ENCODE results near the gene YJU2.

Gene YJU2

GRCh38 chr19:4305257-4305612 lies 58.4 kb downstream of the YJU2 start:
- Histone ChIP-seq H2AFZ (ENCODE audit: low read depth) (no peak overlapping the region), H3K9ac (no peak overlapping the region), H3K4me2 (no peak overlapping the region), H3K27me3 (ENCODE audit: insufficient read depth, low read depth) (no peaks in the 10 kb centered on the region; the same call in 1 of the 2 replicates), H3K4me1 (ENCODE audit: low read depth, poor library complexity, severe bottlenecking) (no peaks in the 10 kb centered on the region), H3K4me3 (IDR thresholded peaks at IDR 0.05; ENCODE audit: insufficient read depth, low read depth, low read length) (no peak overlapping the region), H3K27ac (no peak overlapping the region), H4K20me1 (ENCODE audit: insufficient read depth) (no peaks in the 10 kb centered on the region), H3K79me2 (ENCODE audit: insufficient read depth, low read depth) (no peaks in the 10 kb centered on the region), H3K36me3 (ENCODE audit: insufficient read depth) (no peaks in the 10 kb centered on the region)
- TF ChIP-seq CTCF (conservative IDR thresholded peaks at IDR 0.05; ENCODE audit: low read depth, low read length), result no peak

GRCh38 chr19:4305659-4306058 lies 58.8 kb downstream of the YJU2 start:
- Histone ChIP-seq H3K4me3 (IDR thresholded peaks at IDR 0.05; ENCODE audit: insufficient read depth, low read depth, low read length) (no peak overlapping the region), H3K4me1 (ENCODE audit: low read depth, poor library complexity, severe bottlenecking) (no peaks in the 10 kb centered on the region), H3K27me3 (ENCODE audit: insufficient read depth, low read depth) (no peaks in the 10 kb centered on the region; the same call in 1 of the 2 replicates)

GRCh38 chr19:4310247-4311121 lies 63.6 kb downstream of the YJU2 start:
- Histone ChIP-seq H4K20me1 (ENCODE audit: insufficient read depth) (no peaks in the 10 kb centered on the region), H3K4me3 (IDR thresholded peaks at IDR 0.05; ENCODE audit: insufficient read depth, low read depth, low read length) (no peak overlapping the region), H3K27me3 (ENCODE audit: insufficient read depth, low read depth) (no peaks in the 10 kb centered on the region; the same call in 1 of the 2 replicates), H3K9ac (no peak overlapping the region), H3K4me2 (no peak overlapping the region), H3K79me2 (ENCODE audit: insufficient read depth, low read depth) (no peaks in the 10 kb centered on the region), H3K4me1 (ENCODE audit: low read depth, poor library complexity, severe bottlenecking) (no peaks in the 10 kb centered on the region), H2AFZ (ENCODE audit: low read depth) (no peak overlapping the region), H3K27ac (no peak overlapping the region), H3K36me3 (ENCODE audit: insufficient read depth) (no peaks in the 10 kb centered on the region)
- TF ChIP-seq CTCF (conservative IDR thresholded peaks at IDR 0.05; ENCODE audit: low read depth, low read length), result no peak

More at GRCh38 chr19:4305659-4306058, 58.8 kb downstream of the YJU2 start:
- Histone ChIP-seq H3K79me2 (ENCODE audit: insufficient read depth, low read depth) (no peaks in the 10 kb centered on the region), H4K20me1 (ENCODE audit: insufficient read depth) (no peaks in the 10 kb centered on the region), H2AFZ (ENCODE audit: low read depth) (no peak overlapping the region), H3K4me2 (no peak overlapping the region), H3K9ac (no peak overlapping the region), H3K36me3 (ENCODE audit: insufficient read depth) (no peaks in the 10 kb centered on the region), H3K27ac (no peak overlapping the region)
- TF ChIP-seq CTCF (conservative IDR thresholded peaks at IDR 0.05; ENCODE audit: low read depth, low read length), result no peak

GRCh38 chr19:4313847-4314490 lies 67.1 kb downstream of the YJU2 start:
- no peak overlapping the region for H2AFZ ChIP-seq (ENCODE audit: low read depth)
- no peaks in the 10 kb centered on the region for H3K36me3 ChIP-seq (ENCODE audit: insufficient read depth)
- no peak overlapping the region for H3K9ac ChIP-seq
- H3K27me3 ChIP-seq (ENCODE audit: insufficient read depth, low read depth), result no peaks in the 10 kb centered on the region; the same call in 1 of the 2 replicates
- TF ChIP-seq CTCF (conservative IDR thresholded peaks at IDR 0.05; ENCODE audit: low read depth, low read length), result no peak
- no peak overlapping the region for H3K4me2 ChIP-seq
- no peaks in the 10 kb centered on the region for H3K4me1 ChIP-seq (ENCODE audit: low read depth, poor library complexity, severe bottlenecking)
- no peaks in the 10 kb centered on the region for H3K79me2 ChIP-seq (ENCODE audit: insufficient read depth, low read depth)
- no peak overlapping the region for H3K27ac ChIP-seq
- H3K4me3 ChIP-seq (IDR thresholded peaks at IDR 0.05; ENCODE audit: insufficient read depth, low read depth, low read length), result no peak overlapping the region
- H4K20me1 ChIP-seq (ENCODE audit: insufficient read depth), result no peaks in the 10 kb centered on the region

Measured in KMS-11 (cell line).